ENCODE measurements around the gene SLC9A3.

DNA sequence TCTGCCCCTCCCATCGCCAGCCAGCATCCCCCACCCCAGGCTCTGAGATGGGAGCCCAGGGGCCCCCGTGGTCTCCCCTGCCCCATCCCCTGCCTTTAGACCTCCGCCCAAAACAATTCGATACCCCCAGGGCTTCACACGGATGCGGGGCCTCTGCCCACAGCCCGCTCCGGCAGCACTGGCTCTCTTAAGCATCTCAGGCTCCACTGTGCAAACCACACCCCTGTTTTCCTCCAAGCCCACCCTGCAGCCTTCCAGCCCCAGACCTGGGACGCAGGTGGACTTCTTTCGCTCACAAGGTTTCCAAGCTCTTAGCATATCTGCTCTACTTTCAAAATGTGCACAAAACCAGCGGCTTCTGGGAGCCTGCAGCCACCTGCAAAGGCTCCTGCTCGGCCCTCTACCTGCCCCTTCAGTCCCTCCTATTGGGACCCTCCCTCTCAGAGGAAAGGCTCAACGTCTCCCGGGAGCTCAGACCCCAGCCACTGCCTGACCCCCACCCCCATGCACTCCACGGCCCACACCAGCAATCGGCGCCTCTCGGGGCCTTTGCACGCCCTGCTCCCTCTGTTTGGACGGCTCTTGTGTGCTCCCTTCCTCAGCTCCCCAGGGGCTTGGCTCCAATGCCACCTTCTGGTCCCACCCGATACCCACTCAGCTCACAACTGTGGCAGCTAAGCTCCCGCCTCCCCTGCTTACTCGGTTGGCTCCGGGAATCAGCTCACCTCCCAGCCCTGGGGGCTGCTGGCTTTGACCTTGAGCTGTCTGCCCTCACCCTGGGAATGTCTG, 918 bp upstream of the SLC9A3 start:
- TF ChIP-seq CTCF (IDR thresholded peaks at IDR 0.05 in 4 of 5, conservative IDR thresholded peaks at IDR 0.05 in 1 of 5) (no peak), POLR2A (IDR thresholded peaks at IDR 0.05) (no peak)

Measured in gastrocnemius medialis (tissue), 4 donors.